C4-2B (cell line): ENCODE data around the gene PTPA.

Experiments
- CTCF ChIP-seq: fragments of 450-650 bp; conservative IDR thresholded peaks from 2 replicates; pipeline ENCODE4 v1.5.1; 2017; ENCODE audit warnings: mild to moderate bottlenecking
- ZFX ChIP-seq: fragments of 450-650 bp; IDR thresholded peaks from 2 replicates; pipeline ENCODE4 v1.6.1; 2017

- TF ChIP-seq CTCF (no peak), ZFX (no peak)
Measured at GRCh38 chr9:129107651-129108050, 3.6 kb upstream of the PTPA start.
